A549 (cell line): ENCODE data around the gene KCNIP4.

ENCODE experiments used
- EHMT2 ChIP-seq: fragments of 200-600 bp; sonication (generic); IDR thresholded peaks from 2 replicates; pipeline ENCODE4 v1.6.1; 2016; ENCODE audit warnings: antibody characterized with exemption, low read depth, mild to moderate bottlenecking, moderate library complexity
- EP300 ChIP-seq, 2 experiments: fragments of >200 bp; sonication (Bioruptor Twin); formaldehyde crosslinking; IDR thresholded peaks; 2 replicates in 1 of 2; 3 replicates in 1 of 2; pipeline ENCODE4 v1.6.1; 2016 to 2017
- TF ChIP-seq, protein P1 (sequence below): fragments of >200 bp; sonication (Bioruptor Twin); formaldehyde crosslinking; IDR thresholded peaks from 3 replicates; pipeline ENCODE4 v1.5.1; 2016

DNA sequence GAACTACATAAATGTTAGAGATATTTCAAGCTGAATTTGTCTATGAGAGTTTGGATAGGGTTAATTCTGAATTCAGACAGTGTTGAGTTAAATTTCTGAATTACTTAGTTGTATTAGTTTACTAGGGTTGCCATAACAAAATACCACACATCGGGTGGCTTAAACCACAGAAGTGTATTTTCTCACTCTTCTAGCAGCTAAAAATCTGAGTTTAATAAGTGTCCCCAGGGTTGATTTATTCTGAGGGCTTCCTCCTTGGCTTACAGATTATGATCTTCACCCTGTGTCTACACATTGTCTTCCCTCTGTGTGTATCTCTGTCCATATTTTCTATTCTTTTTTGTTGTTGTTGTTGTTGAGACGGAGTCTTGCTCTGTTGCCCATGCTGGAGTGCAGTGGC is 929.8 kb downstream of the KCNIP4 start:
- no peak for TF ChIP-seq EHMT2
- TF ChIP-seq EP300 (IDR thresholded peaks at IDR 0.05): no peak
- TF ChIP-seq, protein P1, sequence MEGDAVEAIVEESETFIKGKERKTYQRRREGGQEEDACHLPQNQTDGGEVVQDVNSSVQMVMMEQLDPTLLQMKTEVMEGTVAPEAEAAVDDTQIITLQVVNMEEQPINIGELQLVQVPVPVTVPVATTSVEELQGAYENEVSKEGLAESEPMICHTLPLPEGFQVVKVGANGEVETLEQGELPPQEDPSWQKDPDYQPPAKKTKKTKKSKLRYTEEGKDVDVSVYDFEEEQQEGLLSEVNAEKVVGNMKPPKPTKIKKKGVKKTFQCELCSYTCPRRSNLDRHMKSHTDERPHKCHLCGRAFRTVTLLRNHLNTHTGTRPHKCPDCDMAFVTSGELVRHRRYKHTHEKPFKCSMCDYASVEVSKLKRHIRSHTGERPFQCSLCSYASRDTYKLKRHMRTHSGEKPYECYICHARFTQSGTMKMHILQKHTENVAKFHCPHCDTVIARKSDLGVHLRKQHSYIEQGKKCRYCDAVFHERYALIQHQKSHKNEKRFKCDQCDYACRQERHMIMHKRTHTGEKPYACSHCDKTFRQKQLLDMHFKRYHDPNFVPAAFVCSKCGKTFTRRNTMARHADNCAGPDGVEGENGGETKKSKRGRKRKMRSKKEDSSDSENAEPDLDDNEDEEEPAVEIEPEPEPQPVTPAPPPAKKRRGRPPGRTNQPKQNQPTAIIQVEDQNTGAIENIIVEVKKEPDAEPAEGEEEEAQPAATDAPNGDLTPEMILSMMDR: no peak
